GM23248 (cell line): ENCODE measurements around the gene HIVEP3.

ENCODE experiments used
- EZH2 ChIP-seq: fragments of 200-600 bp; sonication (generic); IDR thresholded peaks from 2 replicates; pipeline ENCODE4 v1.6.1; 2018; ENCODE audit warnings: antibody characterized with exemption, mild to moderate bottlenecking; ENCODE audit not compliant: insufficient read depth, poor library complexity, severe bottlenecking
- EZH2phosphoT487 ChIP-seq: fragments of 200-600 bp; sonication (generic); IDR thresholded peaks from 2 replicates; pipeline ENCODE4 v1.6.1; 2018; ENCODE audit warnings: antibody characterized with exemption, moderate library complexity, mild to moderate bottlenecking, low read depth; ENCODE audit not compliant: insufficient read depth

GRCh38 chr1:41581216-41582003 lies 337.3 kb downstream of the HIVEP3 start:
- TF ChIP-seq EZH2, result no peak
- TF ChIP-seq EZH2phosphoT487, result no peak
